ENCODE measurements around the gene MDC1.
"Not testable (repeated sequence)": the region's sequence is repeated elsewhere in the genome, so short reads cannot be mapped to it uniquely, and the experiment has no call there.

- TF ChIP-seq, protein P1, sequence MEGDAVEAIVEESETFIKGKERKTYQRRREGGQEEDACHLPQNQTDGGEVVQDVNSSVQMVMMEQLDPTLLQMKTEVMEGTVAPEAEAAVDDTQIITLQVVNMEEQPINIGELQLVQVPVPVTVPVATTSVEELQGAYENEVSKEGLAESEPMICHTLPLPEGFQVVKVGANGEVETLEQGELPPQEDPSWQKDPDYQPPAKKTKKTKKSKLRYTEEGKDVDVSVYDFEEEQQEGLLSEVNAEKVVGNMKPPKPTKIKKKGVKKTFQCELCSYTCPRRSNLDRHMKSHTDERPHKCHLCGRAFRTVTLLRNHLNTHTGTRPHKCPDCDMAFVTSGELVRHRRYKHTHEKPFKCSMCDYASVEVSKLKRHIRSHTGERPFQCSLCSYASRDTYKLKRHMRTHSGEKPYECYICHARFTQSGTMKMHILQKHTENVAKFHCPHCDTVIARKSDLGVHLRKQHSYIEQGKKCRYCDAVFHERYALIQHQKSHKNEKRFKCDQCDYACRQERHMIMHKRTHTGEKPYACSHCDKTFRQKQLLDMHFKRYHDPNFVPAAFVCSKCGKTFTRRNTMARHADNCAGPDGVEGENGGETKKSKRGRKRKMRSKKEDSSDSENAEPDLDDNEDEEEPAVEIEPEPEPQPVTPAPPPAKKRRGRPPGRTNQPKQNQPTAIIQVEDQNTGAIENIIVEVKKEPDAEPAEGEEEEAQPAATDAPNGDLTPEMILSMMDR (IDR thresholded peaks at IDR 0.05): not testable (repeated sequence)
- TF ChIP-seq POLR2A (IDR thresholded peaks at IDR 0.05): not testable (repeated sequence)
Observed at GRCh38 chr6:30756405-30757003, 39.4 kb upstream of the MDC1 start.

All from body of pancreas (tissue), 4 donors.